ENCODE measurements around the gene ALG12.

The ALG12 gene

DNA sequence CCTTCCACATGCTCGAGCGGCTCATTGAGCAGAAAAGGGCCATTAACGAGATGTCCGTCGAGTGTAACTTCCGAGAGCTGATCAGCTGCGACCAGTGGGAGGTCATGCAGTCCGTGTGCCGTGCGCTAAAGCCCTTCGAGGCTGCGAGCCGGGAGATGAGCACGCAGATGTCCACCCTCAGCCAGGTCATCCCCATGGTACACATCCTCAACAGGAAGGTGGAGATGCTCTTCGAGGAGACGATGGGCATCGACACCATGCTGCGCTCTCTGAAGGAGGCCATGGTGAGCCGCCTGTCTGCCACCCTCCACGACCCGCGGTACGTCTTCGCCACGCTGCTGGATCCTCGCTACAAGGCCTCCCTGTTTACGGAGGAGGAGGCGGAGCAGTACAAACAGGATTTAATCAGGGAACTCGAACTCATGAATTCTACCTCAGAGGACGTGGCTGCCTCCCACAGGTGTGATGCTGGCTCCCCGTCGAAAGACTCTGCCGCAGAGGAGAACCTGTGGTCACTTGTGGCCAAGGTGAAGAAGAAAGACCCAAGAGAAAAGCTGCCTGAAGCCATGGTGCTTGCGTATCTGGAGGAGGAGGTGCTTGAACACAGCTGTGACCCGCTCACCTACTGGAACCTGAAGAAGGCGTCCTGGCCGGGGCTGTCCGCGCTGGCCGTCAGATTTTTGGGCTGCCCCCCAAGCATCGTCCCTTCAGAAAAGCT lies 31.7 kb downstream of the ALG12 start:
- no peak for DNase-seq

DNA sequence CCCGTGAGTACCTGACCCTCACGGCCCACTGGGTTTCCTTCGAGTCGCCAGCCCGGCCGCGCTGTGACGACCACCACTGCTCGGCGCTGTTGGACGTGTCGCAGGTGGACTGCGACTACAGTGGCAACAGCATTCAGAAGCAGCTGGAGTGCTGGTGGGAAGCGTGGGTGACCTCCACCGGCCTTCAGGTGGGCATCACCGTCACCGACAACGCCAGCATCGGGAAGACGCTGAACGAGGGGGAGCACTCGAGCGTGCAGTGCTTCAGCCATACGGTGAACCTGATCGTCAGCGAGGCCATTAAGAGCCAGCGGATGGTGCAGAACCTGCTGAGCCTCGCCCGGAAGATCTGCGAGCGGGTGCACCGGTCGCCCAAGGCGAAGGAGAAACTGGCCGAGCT lies 32.4 kb downstream of the ALG12 start:
- no peak for DNase-seq

DNA sequence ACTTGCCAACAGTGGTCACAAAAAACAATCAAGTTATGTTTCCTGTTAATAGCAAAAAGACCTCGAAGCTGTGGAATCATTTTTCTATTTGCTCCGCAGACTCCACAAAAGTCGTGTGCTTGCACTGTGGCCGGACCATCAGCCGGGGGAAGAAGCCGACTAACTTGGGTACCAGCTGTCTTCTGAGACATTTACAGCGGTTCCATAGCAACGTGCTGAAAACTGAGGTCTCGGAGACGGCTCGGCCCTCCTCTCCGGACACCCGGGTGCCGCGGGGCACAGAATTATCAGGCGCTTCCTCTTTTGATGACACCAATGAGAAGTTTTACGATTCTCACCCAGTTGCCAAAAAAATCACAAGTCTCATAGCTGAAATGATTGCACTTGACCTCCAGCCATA lies 33.0 kb downstream of the ALG12 start:
- DNase-seq = no peak

DNA sequence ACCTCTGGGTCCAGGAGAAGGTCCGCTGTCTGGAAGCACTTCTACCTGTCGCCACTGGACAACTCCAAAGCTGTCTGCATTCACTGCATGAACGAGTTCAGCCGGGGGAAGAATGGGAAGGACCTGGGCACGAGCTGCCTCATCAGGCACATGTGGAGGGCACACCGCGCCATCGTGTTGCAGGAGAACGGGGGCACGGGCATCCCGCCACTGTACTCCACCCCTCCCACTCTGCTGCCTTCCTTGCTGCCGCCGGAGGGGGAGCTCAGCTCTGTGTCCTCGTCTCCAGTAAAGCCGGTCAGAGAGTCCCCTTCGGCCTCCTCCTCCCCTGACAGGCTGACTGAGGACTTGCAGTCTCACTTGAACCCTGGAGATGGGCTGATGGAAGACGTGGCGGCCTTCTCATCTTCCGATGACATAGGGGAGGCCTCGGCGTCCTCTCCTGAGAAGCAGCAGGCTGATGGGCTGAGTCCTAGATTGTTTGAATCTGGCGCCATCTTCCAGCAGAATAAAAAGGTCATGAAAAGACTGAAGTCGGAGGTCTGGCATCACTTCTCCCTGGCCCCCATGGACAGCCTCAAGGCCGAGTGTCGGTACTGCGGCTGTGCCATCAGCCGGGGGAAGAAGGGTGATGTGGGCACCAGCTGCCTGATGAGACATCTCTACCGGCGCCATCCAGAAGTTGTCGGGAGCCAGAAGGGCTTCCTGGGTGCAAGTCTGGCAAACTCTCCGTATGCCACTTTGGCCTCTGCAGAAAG lies 33.6 kb downstream of the ALG12 start:
- no peak for DNase-seq

DNA sequence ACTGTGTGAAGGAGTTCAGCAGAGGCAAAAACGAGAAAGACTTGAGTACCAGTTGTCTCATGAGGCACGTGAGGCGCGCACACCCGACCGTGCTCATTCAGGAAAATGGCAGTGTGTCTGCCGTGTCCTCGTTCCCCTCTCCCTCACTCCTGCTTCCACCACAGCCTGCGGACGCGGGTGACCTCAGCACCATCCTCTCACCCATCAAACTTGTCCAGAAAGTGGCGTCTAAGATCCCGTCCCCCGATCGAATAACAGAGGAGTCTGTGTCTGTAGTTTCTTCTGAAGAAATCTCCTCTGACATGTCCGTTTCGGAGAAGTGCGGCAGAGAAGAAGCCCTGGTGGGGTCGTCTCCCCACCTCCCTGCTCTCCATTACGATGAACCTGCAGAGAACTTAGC lies 34.2 kb downstream of the ALG12 start:
- no peak for DNase-seq

DNA sequence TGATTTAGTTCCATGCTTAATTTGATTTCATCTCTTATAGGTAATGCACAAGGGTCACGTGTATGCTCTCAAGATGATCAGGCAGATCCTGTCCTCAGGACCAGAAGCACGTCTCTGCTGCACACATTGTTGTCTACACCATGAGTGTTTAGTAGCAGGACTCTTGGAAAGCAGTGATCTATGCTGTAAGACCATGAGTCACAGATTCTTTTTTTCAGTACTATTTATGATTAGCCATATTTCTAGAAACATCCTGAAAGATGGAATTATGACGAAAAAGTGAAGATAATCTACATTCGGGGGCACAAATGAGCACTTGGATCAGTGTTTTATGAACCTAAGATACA lies 35.0 kb downstream of the ALG12 start:
- no peak for DNase-seq

DNA sequence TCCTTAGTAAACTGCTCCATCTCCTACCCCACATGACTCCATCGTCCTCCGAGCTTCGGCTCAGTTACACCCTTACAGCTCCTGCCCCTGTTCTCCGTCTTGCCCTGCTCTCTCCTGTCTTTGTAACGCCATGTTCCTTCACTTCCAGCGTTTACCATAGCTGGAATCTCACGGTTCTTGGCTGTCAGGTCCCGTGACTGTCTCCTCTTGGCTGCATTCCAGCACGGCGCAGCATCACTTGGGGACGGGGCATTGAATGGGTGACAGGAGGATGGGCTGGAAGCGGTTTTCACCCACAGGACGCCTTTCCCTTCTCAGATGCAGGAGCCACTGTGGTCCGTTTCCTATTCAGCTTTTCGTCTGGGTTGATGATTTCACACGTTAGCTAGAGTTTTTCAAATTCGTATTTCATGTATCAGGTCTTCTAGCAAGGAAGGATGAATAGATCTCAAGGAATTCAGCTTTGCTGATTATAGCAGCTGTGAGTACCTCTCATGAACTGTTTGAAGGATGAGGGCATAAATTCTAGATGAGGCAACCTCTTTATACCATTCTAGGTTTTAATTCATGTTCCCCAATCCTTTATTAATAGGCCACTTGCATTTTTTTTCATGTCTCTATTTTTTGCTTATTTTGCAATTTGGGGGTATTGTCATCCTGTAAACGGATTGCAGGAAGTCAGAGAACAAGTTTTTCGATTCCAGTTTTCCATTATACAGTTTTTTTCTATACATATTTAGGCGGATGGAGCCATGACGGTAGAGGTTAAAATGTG lies 35.5 kb downstream of the ALG12 start:
- DNase-seq = no peak

DNA sequence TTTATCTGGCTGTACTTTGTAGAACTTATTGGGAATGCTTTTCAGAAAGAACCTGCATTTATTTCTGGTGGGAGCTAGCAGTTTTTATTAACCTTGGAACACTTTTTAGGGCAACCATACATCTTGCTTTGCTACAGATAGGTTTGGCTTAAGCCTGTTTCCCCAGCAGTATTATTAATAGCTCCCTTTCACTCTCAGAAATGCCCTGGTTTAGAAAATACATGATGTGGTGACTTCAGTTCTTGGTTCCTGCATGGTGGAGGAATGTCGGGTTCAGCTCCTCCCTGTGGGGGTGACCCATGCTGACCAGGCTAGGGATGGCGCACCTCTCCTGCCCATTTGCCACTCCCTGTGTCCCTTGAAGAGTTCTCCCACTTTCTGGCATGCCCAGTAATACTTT lies 36.4 kb downstream of the ALG12 start:
- no peak for DNase-seq

DNA sequence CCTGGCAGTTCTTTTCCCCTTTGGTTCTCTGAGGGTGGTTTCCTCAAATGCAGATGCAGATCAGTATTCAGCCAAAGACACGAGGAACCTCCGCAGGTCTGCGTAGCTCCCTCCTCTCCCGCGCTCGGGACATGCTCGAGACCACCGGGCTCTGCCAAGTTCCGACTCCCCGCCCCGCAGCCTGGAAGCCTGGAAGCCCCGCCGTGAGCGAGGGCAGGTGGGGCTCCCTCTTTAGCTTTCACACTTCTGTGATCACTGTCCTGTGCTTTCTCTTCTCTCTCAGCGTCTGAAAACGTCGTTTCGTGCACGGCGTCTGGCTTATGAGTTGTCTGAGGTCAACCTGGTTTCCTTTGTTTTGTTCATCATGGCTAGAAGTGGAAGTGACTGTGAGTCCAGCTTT lies 38.0 kb downstream of the ALG12 start:
- no peak for DNase-seq

DNA sequence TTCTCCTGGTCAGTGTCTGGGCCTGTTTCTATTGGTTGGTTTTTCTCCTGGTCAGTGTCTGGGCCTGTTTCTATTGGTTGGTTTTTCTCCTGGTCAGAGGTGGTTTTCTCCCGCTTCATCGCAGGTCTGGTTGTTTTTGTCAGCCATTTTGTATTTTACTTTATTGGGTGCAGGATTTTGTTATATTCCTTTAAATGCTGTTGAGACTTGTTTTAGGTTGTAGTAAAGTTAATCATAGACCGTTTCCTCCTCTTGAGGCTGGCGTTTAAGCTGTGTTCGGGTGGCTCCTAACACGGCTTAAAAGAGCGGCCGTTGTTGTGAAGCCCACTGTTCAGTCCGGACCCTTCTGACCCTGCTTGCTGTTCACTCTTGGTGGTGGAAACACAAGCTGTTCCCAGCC lies 38.4 kb downstream of the ALG12 start:
- DNase-seq = no peak

DNA sequence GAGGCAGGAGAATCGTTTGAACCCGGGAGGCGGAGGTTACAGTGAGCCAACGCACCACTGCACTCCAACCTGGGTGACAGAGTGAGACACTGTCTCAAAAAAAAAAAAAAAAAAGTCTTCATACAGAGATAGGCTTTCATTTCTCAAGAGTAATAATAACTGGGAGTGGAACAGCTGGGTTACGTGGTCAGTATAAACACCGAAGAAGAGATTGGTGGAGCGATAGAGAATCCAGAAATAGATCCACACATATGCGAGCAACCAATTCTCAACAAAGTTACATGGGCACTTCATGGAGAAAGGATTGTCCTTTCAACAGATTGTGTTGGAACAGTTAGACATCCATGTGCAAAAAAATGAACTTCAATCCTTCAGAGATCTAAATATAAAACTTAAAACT lies 40.0 kb downstream of the ALG12 start:
- DNase-seq = no peak

DNA sequence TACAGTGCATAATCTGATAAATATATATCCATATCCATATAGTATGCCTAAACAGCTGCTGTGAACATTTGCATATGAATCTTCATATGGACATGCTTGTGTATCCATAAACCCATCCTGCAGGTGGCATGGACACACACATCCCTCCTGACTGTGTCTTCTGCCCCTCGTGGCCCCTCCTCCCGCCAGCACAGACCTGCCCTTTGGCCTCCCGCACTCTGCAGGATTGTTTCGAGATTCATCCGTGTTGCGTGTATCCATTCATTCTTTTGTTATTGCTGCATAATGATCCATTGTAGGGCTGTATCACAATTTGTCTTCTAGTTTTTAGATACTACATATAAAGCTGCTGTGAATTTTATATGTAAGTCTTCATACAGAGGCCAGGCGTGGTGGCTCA lies 40.6 kb downstream of the ALG12 start:
- no peak for DNase-seq

DNA sequence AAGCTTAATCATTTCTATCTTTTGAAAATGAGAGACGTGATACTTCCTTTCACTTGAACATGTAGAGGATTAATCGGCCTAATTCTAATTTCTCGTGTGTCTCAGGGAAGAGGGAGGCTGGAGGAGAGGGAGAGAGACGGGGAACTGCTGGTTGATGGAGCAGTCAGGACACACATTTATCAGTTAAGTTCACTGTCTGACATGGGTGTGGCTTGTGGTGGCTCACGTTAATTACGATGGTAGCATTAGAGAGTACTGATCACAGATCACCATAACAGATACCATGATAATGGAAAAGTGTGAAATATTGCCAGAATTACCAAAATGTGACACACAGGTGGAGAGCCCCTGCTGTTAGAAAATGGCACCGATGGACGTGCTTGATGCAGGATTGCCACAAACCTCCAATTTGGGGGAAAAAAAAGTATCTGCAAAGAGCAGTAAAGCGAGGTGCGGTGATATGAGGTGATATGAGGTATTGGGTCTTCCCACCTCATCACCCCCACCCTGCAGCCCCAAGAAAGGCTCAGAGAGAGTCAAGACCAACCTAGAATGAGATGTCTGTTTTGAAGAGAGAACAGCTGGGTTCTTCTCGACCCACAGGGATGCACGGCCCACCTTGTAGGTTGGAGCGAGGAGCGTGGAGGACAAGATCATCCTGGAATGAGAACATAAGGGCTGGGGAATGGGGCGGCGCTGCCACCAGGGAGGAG lies 44.9 kb downstream of the ALG12 start:
- no peak for DNase-seq

DNA sequence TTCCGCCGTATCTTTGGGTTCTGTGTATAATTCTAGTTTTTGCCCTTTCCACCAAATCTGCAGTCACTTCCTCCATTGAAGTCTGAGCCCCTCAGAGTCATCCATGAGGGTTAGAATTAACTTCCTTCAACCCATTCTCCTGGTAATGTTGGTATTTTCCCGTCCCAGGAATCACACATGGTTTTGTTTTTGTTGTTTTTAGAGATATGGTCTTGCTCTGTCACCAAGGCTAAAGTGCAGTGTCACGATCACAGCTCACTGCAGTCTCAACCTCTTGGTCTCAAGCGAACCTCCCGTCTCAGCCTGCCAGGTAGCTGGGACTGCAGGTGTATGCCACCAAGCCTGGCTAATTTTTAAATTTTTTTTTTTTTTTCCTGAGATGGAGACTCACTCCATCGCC lies 45.9 kb downstream of the ALG12 start:
- no peak for DNase-seq

DNA sequence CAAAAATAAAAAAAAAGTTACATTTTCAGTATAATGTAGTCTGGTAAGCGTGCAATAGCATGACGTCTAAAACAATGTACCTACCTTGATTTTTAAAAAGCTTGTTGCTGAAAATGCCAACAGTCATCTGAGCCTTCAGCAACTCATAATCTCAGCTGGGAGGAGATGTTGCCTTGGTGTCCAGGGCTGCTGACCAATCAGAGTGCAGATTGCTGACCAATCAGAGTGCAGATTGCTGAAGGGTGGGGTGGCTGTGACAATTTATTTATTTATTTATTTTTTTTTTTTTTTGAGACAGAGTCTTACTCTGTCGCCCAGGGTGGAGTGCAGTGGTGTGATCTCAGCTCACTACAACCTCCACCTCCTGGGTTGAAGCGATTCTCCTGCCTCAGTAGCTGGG lies 46.8 kb downstream of the ALG12 start:
- DNase-seq = no peak

DNA sequence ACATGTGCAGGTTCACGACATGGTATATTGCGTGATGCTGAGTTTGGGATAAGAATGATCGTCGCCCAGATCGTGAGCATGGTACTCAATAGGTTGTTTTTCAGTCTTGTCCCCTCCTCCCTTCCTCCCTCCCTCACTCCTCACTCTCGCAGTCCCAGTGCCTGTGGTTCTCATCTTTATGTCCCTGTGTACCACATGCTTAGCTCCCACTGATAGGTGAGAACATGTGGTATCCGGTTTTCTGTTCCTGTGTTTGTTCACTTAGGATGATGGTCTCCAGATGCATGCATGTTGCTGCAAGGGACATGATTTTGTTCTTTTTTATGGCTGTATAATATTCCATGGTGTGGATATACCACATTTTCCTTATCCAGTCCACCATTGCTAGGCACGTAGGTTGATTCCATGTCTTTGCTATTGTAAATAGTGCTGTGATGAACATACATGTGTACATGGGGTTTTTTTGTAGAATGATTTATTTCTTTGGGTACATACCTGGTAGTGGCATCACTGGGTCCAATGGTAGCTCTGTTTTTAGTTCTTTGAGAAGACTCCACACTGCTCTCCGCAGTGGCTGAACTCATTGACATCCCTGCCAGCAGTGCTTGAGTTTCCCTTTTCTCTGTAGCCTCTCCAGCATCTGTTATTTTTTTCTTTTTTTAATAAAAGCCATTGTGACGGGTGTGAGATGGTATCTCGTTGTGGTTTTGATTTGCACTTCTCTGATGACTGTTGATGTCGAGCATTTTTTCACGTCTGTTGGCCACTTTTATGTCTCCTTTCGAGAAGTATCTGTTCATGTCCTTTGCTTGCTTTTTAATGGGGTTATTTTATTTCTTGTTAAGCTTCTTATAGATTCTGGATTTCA lies 48.2 kb downstream of the ALG12 start:
- DNase-seq = no peak

DNA sequence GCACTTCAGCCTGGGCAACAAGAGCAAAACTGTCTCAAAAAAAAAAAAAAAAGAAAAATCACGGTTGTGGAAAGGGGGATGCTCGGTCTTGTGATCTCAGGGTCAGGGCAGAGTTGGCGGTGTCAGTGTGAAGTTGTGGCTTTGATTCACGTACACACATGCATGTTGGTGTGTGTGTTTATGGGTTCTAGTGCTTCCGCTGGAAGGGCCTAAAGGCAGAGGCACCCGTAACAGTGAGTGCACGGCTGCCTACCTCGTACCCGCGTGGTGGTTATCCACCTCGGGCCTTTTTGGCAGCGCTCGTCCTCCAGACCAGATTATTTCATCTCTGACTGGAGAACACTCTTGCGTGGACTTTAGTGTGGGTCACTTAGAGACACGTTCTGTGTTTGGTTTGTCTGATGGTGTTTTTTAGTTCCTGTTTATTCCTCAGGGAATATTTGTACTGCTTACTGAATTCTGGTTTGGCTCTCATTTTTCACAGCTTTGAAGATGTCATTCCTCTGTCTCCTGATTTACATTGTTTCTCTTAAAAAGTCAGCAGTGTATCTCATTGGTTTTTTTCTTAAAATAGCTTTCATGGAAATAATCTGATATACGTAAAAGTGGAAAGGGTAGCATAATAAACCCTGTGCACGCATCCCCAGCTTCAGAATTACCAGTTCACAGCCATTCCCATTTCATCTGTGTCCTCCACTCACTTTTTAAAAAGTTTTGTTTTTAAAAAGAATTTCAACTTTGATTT lies 49.0 kb downstream of the ALG12 start:
- DNase-seq = no peak

DNA sequence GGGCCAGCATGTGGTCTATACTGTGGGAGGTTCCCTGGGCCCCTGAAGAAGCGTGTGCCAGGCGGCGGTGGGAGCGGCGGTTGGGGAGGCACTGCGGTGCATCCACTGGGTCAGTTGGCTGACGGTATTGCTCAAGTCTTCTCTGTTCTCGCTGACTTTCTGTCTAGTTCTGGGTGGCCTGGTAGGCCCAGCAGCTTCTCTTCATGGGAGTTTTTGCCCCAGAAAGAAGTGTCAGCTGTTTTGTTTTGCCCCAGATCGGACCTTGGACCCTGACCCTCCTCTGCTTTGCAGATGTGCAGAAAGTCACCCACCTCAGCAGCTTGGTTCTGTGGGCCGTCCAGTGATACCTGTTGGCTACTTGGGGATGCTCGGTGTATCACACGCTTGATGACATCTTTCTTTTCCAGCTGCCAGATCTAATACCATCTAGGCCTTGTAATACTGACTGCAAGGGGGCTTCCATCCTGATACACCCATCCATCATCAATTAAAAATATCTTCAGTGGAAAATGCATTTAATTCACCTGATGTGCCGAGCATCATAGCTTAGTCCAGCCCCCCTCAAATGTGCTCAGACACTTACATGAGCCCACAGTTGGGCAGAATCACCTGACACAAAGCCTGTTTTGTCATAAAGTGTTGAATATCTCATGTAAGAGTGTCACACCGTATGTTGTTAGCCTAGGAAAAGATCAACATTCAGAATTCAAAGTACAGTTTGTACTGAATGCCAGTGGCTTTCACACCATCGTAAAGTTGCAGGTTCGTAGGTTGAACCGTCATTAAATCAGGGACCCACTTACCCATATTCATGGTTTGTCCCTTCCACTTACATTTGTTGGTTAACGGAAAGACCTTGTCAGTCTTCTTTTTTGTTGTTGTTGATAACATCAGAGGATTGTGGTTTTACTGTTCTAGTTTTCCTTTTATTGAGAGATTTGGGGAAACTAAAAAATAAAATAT lies 50.7 kb downstream of the ALG12 start:
- DNase-seq = no peak

DNA sequence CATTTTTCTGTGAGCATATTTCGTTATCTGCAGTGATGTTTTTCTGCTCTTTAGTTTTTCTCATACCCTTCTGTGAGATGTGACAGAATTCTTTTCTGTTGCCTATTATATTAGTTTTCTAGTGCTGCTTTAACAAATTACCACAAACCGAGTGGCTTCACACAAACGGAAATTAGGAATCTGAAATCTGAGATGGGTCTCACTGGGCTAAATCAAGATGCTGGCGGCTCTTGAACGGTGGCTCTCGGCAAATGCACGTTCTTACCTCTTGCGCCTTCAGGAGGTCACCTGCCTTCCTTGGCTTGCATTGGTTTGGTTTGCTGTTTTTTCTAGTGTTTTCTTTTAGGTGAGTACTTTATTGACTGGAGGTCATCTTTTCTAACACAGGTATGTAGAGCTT lies 51.6 kb downstream of the ALG12 start:
- no peak for DNase-seq

DNA sequence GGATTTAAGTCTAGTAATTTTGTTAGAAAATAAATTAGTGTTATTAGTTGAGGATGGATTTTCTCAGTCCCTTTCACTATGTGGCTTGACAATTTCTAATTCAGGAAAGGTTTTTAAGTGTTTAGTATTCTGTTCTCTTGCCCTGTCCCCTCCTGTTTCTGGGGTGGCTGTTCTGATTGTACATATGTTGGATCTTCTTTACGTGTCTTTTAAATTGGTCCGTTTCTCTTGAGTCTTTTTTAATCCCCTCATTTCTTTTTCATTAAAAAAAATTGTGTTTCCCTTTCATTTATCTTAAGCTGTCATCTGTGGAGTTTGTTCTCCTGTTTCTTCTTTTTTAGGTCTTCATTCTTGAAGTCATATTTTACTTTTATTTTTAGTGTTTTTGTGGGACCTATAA lies 52.1 kb downstream of the ALG12 start:
- DNase-seq = no peak

DNA sequence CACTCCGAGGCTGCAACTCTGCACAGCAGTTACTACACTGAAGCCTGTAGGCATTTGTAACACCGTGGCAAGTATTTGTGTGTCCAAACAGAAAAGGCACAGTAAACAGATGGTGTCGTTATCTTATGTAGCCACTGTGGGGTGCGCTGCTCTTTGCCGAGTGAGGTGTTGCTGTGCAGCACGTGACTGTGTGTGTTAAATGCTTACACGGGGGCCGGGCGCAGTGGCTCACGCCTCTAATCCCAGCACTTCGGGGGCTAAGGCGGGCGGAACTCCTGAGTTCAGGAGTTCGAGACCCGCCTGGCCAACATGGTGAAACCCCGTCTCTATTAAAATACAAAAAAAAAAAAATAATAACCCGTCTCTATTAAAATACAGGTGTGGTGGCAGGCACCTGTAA lies 53.1 kb downstream of the ALG12 start:
- no peak for DNase-seq

Measured in activated naive CD4-positive, alpha-beta T cell treated with Interleukin-2 at 50 U/mL for 16 hours (primary cell).